Keratinocyte (primary cell): ENCODE results near the gene CTNND2.

Source experiments
- EZH2 ChIP-seq: IDR thresholded peaks from one replicate; pipeline ENCODE4 v1.6.1; 2012; ENCODE audit warnings: inconsistent platforms, mild to moderate bottlenecking, low read length, moderate library complexity
- TF ChIP-seq, protein P1 (sequence below), 3 experiments: IDR thresholded peaks in 1 of 3; conservative IDR thresholded peaks in 1 of 3; optimal IDR thresholded peaks in 1 of 3; 2 replicates in 2 of 3; 3 replicates in 1 of 3; pipeline versions ENCODE3 to v1.5.1; 2011; ENCODE audit warnings: low read length in 3 of 3, mild to moderate bottlenecking in 3 of 3, moderate library complexity in 2 of 3, control low read depth in 1 of 3, inconsistent platforms in 1 of 3; ENCODE audit not compliant: insufficient read depth in 2 of 3; ENCODE audit errors: extremely low read depth in 1 of 3

DNA sequence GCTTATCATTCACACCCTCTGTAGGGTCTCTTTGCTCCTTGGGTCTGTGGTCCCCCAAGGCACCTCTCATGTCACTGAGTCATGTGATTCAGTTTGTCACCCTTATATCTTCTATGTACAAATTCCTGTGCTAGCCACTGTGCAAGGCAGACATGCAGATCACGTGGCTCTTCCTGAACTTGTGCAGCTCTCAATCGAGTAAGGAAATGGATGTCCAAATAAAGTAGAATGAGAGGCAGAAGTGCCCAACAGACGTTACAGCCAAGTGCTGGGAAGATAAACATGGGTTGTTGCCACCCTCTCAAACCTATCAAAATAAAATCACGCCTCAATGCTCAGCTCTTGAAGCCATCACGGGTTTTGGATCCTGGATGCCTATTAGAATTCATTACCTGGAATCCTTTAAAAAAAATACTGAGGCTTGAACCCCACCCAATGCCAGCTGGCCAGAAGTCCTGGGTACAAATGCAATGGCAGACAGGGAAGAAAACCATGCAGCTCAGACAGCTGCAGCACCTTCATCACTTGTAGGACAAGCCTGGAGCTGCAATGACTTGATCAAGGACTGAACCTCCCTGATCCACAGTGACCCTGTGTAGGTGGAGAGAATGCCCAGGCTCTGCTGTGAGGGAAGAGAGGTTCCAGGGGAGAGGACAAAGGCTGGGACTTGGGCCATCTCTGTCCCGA is 914.5 kb downstream of the CTNND2 start:
- no peak for TF ChIP-seq EZH2
- TF ChIP-seq, protein P1, sequence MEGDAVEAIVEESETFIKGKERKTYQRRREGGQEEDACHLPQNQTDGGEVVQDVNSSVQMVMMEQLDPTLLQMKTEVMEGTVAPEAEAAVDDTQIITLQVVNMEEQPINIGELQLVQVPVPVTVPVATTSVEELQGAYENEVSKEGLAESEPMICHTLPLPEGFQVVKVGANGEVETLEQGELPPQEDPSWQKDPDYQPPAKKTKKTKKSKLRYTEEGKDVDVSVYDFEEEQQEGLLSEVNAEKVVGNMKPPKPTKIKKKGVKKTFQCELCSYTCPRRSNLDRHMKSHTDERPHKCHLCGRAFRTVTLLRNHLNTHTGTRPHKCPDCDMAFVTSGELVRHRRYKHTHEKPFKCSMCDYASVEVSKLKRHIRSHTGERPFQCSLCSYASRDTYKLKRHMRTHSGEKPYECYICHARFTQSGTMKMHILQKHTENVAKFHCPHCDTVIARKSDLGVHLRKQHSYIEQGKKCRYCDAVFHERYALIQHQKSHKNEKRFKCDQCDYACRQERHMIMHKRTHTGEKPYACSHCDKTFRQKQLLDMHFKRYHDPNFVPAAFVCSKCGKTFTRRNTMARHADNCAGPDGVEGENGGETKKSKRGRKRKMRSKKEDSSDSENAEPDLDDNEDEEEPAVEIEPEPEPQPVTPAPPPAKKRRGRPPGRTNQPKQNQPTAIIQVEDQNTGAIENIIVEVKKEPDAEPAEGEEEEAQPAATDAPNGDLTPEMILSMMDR (optimal IDR thresholded peaks at IDR 0.05 in 1 of 3, IDR thresholded peaks at IDR 0.05 in 1 of 3, conservative IDR thresholded peaks at IDR 0.05 in 1 of 3; ENCODE audit: extremely low read depth in 1 of 3, insufficient read depth in 2 of 3, low read length in 3 of 3) = no peak
